Measurements from ENCODE around the gene TRIM49B. TPM values are rescaled to one million over a fixed set of nuclear protein-coding genes. Genes with fewer than 3 reads are reported as not detected.

The TRIM49B gene
- total RNA-seq = not detected in 2 replicates

GRCh38 chr11:49028523-49028922 is at the start of gene TRIM49B:
TRIM49B (plus strand) TSS chr11:49028823; CDS start chr11:49031600, 2,777 bp downstream.

GRCh38 chr11:48983785-48984184 is 44.8 kb upstream of the TRIM49B start, which contains the start of gene TRIM51G:
TRIM51G (minus strand) TSS chr11:48983885; CDS start chr11:48981695, 2,190 bp downstream.

GRCh38 chr11:49059012-49059411 is 30.4 kb downstream of the TRIM49B start, which contains the start of gene TRIM64C:
TRIM64C (minus strand) TSS chr11:49059112; CDS start chr11:49059112, 0 bp downstream.

Small RNAs within 50 kb of the gene (small RNA-seq; reads per million reads assigned to genes)
- not detected for gene AC084851.1

Other genes starting within 250 kb of the TRIM49B start
- not detected in 2 replicates for gene TRIM51G, start 44.9 kb upstream of the TRIM49B start, total RNA-seq
- not detected in 2 replicates for gene TRIM64C, start 30.3 kb downstream of the TRIM49B start, total RNA-seq
- 0.20 and 0.73 TPM in 2 replicates for gene FOLH1, start 179.8 kb downstream of the TRIM49B start, total RNA-seq